HG03064 (cell line): ENCODE results near the gene FMO5.
"Not testable (repeated sequence)": the region's sequence is repeated elsewhere in the genome, so short reads cannot be mapped to it uniquely, and the experiment has no call there.

Experiments
- ATAC-seq: cut with Tn5 transposase; IDR thresholded peaks from one replicate; pipeline ENCODE4 v1.9.1; 2021; ENCODE audit warnings: low read depth; ENCODE audit not compliant: unreplicated experiment

FMO5 gene

DNA sequence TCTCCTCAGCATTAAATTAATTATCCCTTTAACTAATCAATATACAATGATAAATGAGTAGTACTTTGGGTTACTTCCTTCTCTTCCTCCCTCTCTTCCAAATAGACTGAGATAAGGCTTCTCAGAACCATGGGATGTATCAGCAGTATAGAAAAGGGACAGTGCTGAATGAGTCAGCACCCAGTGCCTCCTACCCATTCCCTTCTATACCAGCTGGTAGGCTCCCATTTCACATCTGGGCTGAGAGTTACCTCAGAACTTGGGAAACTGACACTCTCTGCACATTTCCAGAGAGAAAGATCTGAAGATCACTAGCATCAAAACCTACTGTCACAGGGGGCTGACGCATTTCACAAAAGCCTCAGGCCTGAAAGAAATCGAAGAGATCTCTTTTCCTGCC is 68.0 kb downstream of the FMO5 start:
- not testable (repeated sequence) for ATAC-seq

DNA sequence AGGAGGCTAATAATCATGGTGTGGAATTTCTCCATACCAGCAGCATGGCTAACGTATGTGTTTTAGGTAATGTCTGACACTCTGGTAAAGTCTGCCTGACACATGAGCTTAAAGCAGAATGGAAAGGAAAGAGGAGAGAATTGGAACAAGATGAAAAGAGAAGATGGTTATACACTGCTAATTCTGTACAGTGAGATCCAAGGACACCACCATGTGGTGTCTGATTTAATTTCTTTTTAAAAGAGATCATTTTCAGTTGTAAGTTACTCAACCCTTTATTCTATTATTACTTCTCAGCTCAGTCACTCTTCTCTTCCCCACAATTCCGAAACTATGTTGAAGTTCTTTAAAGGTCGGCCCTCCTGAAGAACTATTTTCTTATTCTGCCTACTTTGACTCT is 68.5 kb downstream of the FMO5 start:
- ATAC-seq: no peak

DNA sequence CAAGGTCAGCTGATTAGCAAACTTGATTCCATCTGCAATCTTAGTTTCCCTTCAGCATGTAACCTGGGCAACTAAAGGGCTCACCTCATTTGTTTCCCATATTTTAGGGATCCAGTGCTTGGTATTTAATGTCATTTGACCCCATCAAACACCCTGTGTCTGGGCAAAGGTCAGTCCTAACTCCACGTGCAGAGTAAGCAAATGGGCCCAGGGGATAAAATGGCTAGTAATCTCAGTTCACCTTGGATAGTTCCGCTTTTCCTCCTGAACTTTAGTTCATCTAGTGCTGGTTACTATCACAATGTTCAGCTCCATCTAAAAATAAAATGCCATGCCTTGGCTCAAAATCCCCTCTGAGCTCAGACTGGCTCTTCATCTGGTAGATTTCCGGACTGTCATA is 72.4 kb downstream of the FMO5 start:
- no peak for ATAC-seq

DNA sequence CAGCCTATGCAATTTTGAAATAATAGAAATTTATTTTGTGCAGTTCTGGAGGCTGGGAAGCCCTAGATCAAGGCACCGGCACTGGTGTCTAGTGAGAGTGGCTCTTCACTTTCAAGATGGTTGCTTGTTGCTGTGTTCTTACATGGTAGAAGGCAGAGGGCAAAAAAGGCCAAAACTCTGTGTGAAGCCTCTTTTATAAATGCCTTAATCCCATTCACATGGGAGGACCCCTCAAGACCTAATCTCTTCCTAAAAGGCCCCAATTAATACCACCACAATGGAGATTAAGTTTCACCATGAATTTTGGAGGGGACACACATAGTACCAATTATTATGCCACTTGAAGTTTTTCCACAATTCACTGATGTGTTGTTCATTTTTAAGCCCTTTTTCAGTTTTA is 73.9 kb downstream of the FMO5 start:
- no peak for ATAC-seq

DNA sequence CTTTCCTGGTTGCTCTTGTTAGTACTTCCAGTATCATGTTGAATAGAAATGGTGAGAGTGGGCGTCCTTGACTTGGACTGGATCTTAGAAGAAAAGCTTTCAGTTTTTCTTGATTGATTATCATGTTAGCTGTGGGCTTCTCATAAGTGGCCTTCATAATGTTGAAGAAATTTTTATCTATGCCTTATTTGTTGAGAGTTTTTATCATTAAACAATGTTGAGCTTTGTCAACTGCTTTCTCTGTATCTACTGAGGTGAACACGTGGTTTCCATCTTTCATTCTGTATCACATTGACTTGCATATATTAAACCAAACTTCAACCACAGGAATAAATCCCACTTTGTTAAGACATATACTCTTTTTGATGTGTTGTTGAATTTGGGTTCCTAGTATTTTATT is 82.3 kb downstream of the FMO5 start:
- no peak for ATAC-seq
